HEK293 (cell line): ENCODE results near the gene NAPB.

ENCODE experiments used
- CTCF ChIA-PET: fragments of 350-600 bp; formaldehyde crosslinking; extraction: SDS; loops from one replicate; lab custom pipeline; 2021; ENCODE audit warnings: antibody characterized with exemption; lab: Yijun Ruan, JAX
- POLR2A ChIA-PET: fragments of 300-600 bp; formaldehyde crosslinking; extraction: SDS; loops from one replicate; lab custom pipeline; 2020; ENCODE audit warnings: antibody characterized with exemption, inconsistent platforms; lab: Yijun Ruan, JAX
- H3K27ac ChIP-seq: fragments of 200-500 bp; sonication (Bioruptor generic); 2 replicates; pipeline ENCODE4 v1.5.1; 2014; ENCODE audit warnings: low read depth, low read length, control low read depth, inconsistent platforms; ENCODE audit errors: extremely low read depth
- H3K36me3 ChIP-seq, 2 experiments: fragments of 200-500 bp in 1 of 2; sonication (Bioruptor generic) in 1 of 2; 1 replicate in 1 of 2; 2 replicates in 1 of 2; pipeline ENCODE4 v1.5.1; 2014 to 2017; ENCODE audit warnings: inconsistent platforms in 2 of 2, low read length in 2 of 2; ENCODE audit not compliant: control insufficient read depth in 2 of 2, insufficient read depth in 1 of 2
- H3K4me1 ChIP-seq: fragments of 200-500 bp; sonication (Bioruptor generic); 2 replicates; pipeline ENCODE4 v1.5.1; 2014; ENCODE audit warnings: mild to moderate bottlenecking, low read length, inconsistent platforms; ENCODE audit not compliant: control insufficient read depth, insufficient read depth
- H3K4me3 ChIP-seq: 2 replicates; pipeline ENCODE4 v1.5.1; 2011; ENCODE audit warnings: low read depth, mild to moderate bottlenecking, control low read depth, low read length, moderate library complexity
- H3K9me3 ChIP-seq: fragments of 200-500 bp; sonication (Bioruptor generic); 2 replicates; pipeline ENCODE4 v1.5.1; 2014; ENCODE audit warnings: low read depth, low read length, inconsistent platforms; ENCODE audit not compliant: control insufficient read depth, insufficient read depth
- BCL11B ChIP-seq: fragments of 450-650 bp; formaldehyde crosslinking; IDR thresholded peaks from 2 replicates; pipeline ENCODE4 v1.5.1; 2016; ENCODE audit warnings: low read depth, missing biosample characterization, missing genetic modification characterization
- KLF8 ChIP-seq: fragments of 450-650 bp; formaldehyde crosslinking; IDR thresholded peaks from 2 replicates; pipeline ENCODE4 v1.5.1; 2016; ENCODE audit warnings: missing biosample characterization, missing genetic modification characterization
- MYNN ChIP-seq: fragments of 450-650 bp; formaldehyde crosslinking; IDR thresholded peaks from 2 replicates; pipeline ENCODE4 v1.5.1; 2016; ENCODE audit warnings: missing biosample characterization, missing genetic modification characterization, borderline replicate concordance
- PATZ1 ChIP-seq: fragments of 450-650 bp; formaldehyde crosslinking; IDR thresholded peaks from 2 replicates; pipeline ENCODE4 v1.5.1; 2016; ENCODE audit warnings: missing biosample characterization, missing genetic modification characterization
- ZBTB8A ChIP-seq: fragments of 450-650 bp; formaldehyde crosslinking; IDR thresholded peaks from 2 replicates; pipeline ENCODE4 v1.5.1; 2016; ENCODE audit warnings: missing biosample characterization, missing genetic modification characterization
- ZFP3 ChIP-seq: fragments of 450-650 bp; formaldehyde crosslinking; IDR thresholded peaks from 2 replicates; pipeline ENCODE4 v1.5.1; 2016; ENCODE audit warnings: low read depth, missing biosample characterization, missing genetic modification characterization
- ZFP69B ChIP-seq: fragments of 450-650 bp; formaldehyde crosslinking; IDR thresholded peaks from 2 replicates; pipeline ENCODE4 v1.5.1; 2016; ENCODE audit warnings: missing biosample characterization, missing genetic modification characterization
- ZNF174 ChIP-seq: fragments of 450-650 bp; formaldehyde crosslinking; IDR thresholded peaks from 2 replicates; pipeline ENCODE4 v1.5.0; 2017; ENCODE audit warnings: missing biosample characterization, mild to moderate bottlenecking, missing genetic modification characterization
- ZNF26 ChIP-seq: fragments of 450-650 bp; formaldehyde crosslinking; IDR thresholded peaks from 2 replicates; pipeline ENCODE4 v1.5.1; 2016; ENCODE audit warnings: missing biosample characterization, missing genetic modification characterization
- ZNF416 ChIP-seq: fragments of 450-650 bp; formaldehyde crosslinking; IDR thresholded peaks from 2 replicates; pipeline ENCODE4 v1.5.1; 2016; ENCODE audit warnings: missing biosample characterization, missing genetic modification characterization
- ZNF560 ChIP-seq: fragments of 450-650 bp; formaldehyde crosslinking; IDR thresholded peaks from 2 replicates; pipeline ENCODE4 v1.5.1; 2017; ENCODE audit warnings: missing biosample characterization, missing genetic modification characterization, borderline replicate concordance
- ZNF600 ChIP-seq: fragments of 450-650 bp; formaldehyde crosslinking; IDR thresholded peaks from 2 replicates; pipeline ENCODE4 v1.5.1; 2016; ENCODE audit warnings: missing biosample characterization, missing genetic modification characterization
- ZNF621 ChIP-seq: fragments of 450-650 bp; formaldehyde crosslinking; IDR thresholded peaks from 2 replicates; pipeline ENCODE4 v1.5.1; 2017; ENCODE audit warnings: missing biosample characterization, missing genetic modification characterization
- ZNF624 ChIP-seq: fragments of 450-650 bp; formaldehyde crosslinking; IDR thresholded peaks from 2 replicates; pipeline ENCODE4 v1.5.1; 2017; ENCODE audit warnings: missing biosample characterization, missing genetic modification characterization

The NAPB gene

GRCh38 chr20:23406880-23407279 lies 14.4 kb downstream of the NAPB start:
- Histone ChIP-seq H3K4me1 (peaks cover 14% of the 10 kb centered on the region), H3K36me3 (peaks cover 0 to 11% of the 10 kb centered on the region in 2 experiments; a peak in 2 of 3 replicates)
- CTCF ChIA-PET, result interaction anchor here (0.7 kb wide), 1 partner anchor 785 kb away, joined by 3 read pairs; no protein-coding TSS in a partner anchor
- POLR2A ChIA-PET, result interaction anchor here (1.2 kb wide), 1 partner anchor 15 kb away, joined by 4 read pairs; the partner anchor contains the start of gene NAPB
- no peak for TF ChIP-seq KLF8 (tag by site-specific recombination)
- TF ChIP-seq, all 188 proteins: peak for 0
- Histone ChIP-seq H3K27ac (no peak overlapping the region), H3K9me3 (no peaks in the 10 kb centered on the region), H3K4me3 (no peak overlapping the region)

GRCh38 chr20:23404196-23404595 lies 17.1 kb downstream of the NAPB start:
- H3K36me3 ChIP-seq, result peaks cover 5 to 18% of the 10 kb centered on the region in 2 experiments; a peak in 2 of 3 replicates
- CTCF ChIA-PET, result no interaction called here
- POLR2A ChIA-PET, result interaction anchor here (0.7 kb wide), 1 partner anchor 16 kb away, joined by 3 read pairs; no protein-coding TSS in a partner anchor

GRCh38 chr20:23403751-23404150 lies 17.5 kb downstream of the NAPB start:
- H3K4me3 ChIP-seq, result no peak overlapping the region
- no peak overlapping the region for H3K27ac ChIP-seq
- no peaks in the 10 kb centered on the region for H3K9me3 ChIP-seq
- CTCF ChIA-PET, result interaction anchor here (1.5 kb wide), 1 partner anchor 12 kb away, joined by 3 read pairs; no protein-coding TSS in a partner anchor
- TF ChIP-seq MYNN (no peak), BCL11B (tag by site-specific recombination) (no peak), ZNF174 (tag by site-specific recombination) (no peak), ZNF560 (tag by site-specific recombination) (no peak)
- POLR2A ChIA-PET, result interaction anchor here (0.7 kb wide), 1 partner anchor 16 kb away, joined by 3 read pairs; no protein-coding TSS in a partner anchor
- peaks cover 8% of the 10 kb centered on the region for H3K4me1 ChIP-seq
- H3K36me3 ChIP-seq, result peaks cover 5 to 22% of the 10 kb centered on the region in 2 experiments; a peak in 2 of 3 replicates

More at GRCh38 chr20:23404196-23404595, 17.1 kb downstream of the NAPB start:
- no peak overlapping the region for H3K27ac ChIP-seq
- peaks cover 8% of the 10 kb centered on the region for H3K4me1 ChIP-seq
- TF ChIP-seq ZNF416 (tag by site-specific recombination) (no peak), ZNF621 (tag by site-specific recombination) (no peak), ZNF600 (tag by site-specific recombination) (peak; percentile 42; the same call in 1 of the 2 replicates), ZNF26 (tag by site-specific recombination) (no peak), ZBTB8A (tag by site-specific recombination) (no peak), ZFP3 (no peak), ZNF624 (tag by site-specific recombination) (no peak)
- H3K4me3 ChIP-seq, result no peak overlapping the region
- H3K9me3 ChIP-seq, result no peaks in the 10 kb centered on the region

GRCh38 chr20:23401051-23401450 lies 20.2 kb downstream of the NAPB start:
- no peak for TF ChIP-seq BCL11B (tag by site-specific recombination)
- no peak for TF ChIP-seq PATZ1
- no peak for TF ChIP-seq ZFP69B (tag by site-specific recombination)
- Histone ChIP-seq H3K27ac (no peak overlapping the region), H3K4me1 (peaks cover 8% of the 10 kb centered on the region), H3K9me3 (no peaks in the 10 kb centered on the region), H3K4me3 (no peak overlapping the region), H3K36me3 (peaks cover 5 to 33% of the 10 kb centered on the region in 2 experiments; a peak in 2 of 3 replicates)
- ChIA-PET CTCF (no interaction called here), POLR2A (interaction anchor here (1.1 kb wide), 1 partner anchor 20 kb away, joined by 3 read pairs; the partner anchor contains the start of gene NAPB)
